B cell (primary cell): ENCODE results near the gene CYTH4. TPM values are rescaled to one million over a fixed set of nuclear protein-coding genes. Genes with fewer than 3 reads are reported as not detected.

Experiments used
- ATAC-seq: fragments of 200-7000 bp; cut with Tn5 transposase; one replicate; pipeline ENCODE4 v1.10.0; 2021; ENCODE audit warnings: low read depth, mild to moderate bottlenecking, moderate number of reproducible peaks, moderate library complexity
- CTCF ChIA-PET: fragments of 350-600 bp; sonication (Branson Sonifier 250); formaldehyde crosslinking; loops from one replicate; lab custom pipeline; 2021; ENCODE audit warnings: antibody characterized with exemption, inconsistent platforms; lab: Charles Lee
- POLR2A ChIA-PET: fragments of 350-600 bp; sonication (Branson Sonifier 250); formaldehyde crosslinking; loops from one replicate; lab custom pipeline; 2021; ENCODE audit warnings: antibody characterized with exemption; lab: Charles Lee
- DNase-seq: peaks from one replicate; pipeline ENCODE4 v3.0.0; 2013
- H2AFZ ChIP-seq: 2 replicates; pipeline ENCODE4 v1.6.1; 2012; ENCODE audit warnings: mild to moderate bottlenecking, low read depth, low read length; ENCODE audit not compliant: insufficient read depth, poor library complexity, severe bottlenecking
- H3K27ac ChIP-seq, 2 donors: 1 replicate in 1 of 2; 2 replicates in 1 of 2; pipeline ENCODE4 v1.5.1; 2012 to 2013; ENCODE audit warnings: low read length in 2 of 2, mild to moderate bottlenecking in 2 of 2, moderate library complexity in 1 of 2
- H3K27me3 ChIP-seq, 4 experiments: fragments of 200-600 bp in 1 of 4; sonication (generic) in 1 of 4; replicated peaks in 1 of 4; 1 replicate in 2 of 4; 2 replicates in 2 of 4; pipeline versions ENCODE4 v1.6.1 to v1.7.0; 2013 to 2016; ENCODE audit warnings: low read length in 3 of 4, mild to moderate bottlenecking in 2 of 4, mixed read lengths in 1 of 4, moderate library complexity in 1 of 4; ENCODE audit not compliant: insufficient read depth in 4 of 4, control insufficient read depth in 3 of 4; ENCODE audit errors: control extremely low read depth in 1 of 4
- H3K36me3 ChIP-seq, 2 experiments: replicated peaks in 1 of 2; 1 replicate in 1 of 2; 2 replicates in 1 of 2; pipeline versions ENCODE4 v1.6.1 to v1.7.1; 2013; ENCODE audit warnings: low read length in 1 of 2; ENCODE audit not compliant: insufficient read depth in 2 of 2, control insufficient read depth in 1 of 2; ENCODE audit errors: control extremely low read depth in 1 of 2, extremely low read depth in 1 of 2
- H3K4me1 ChIP-seq, 2 donors: fragments of 200-600 bp in 1 of 2; sonication (generic) in 1 of 2; 1 replicate in 1 of 2; 2 replicates in 1 of 2; pipeline versions ENCODE4 v1.5.1 to v1.6.1; 2013 to 2017; ENCODE audit warnings: low read length in 2 of 2; ENCODE audit not compliant: control insufficient read depth in 2 of 2, insufficient read depth in 2 of 2
- H3K4me2 ChIP-seq: replicated peaks from 2 replicates; pipeline ENCODE3; 2012; ENCODE audit warnings: mild to moderate bottlenecking, low read depth, low read length; ENCODE audit not compliant: poor library complexity, severe bottlenecking
- H3K4me3 ChIP-seq, 5 experiments: fragments of 200-600 bp in 1 of 5; sonication (generic) in 1 of 5; 1 replicate in 3 of 5; 2 replicates in 2 of 5; pipeline versions ENCODE4 v1.5.1 to v1.7.0; 2011 to 2016; ENCODE audit warnings: low read length in 4 of 5, mild to moderate bottlenecking in 4 of 5, low read depth in 2 of 5, control low read depth in 1 of 5, moderate library complexity in 1 of 5; ENCODE audit not compliant: insufficient read depth in 1 of 5; ENCODE audit errors: control extremely low read depth in 1 of 5, extremely low read depth in 1 of 5
- H3K79me2 ChIP-seq: fragments of 200-600 bp; sonication (generic); one replicate; pipeline ENCODE4 v1.6.0; 2016; ENCODE audit warnings: low read length; ENCODE audit not compliant: control insufficient read depth, insufficient read depth
- H3K9ac ChIP-seq: fragments of 200-600 bp; sonication (generic); 2 replicates; pipeline ENCODE4 v1.6.1; 2017; ENCODE audit warnings: mild to moderate bottlenecking, low read length, moderate library complexity
- H3K9me3 ChIP-seq, 3 donors: one replicate each; pipeline versions ENCODE4 v1.6.1 to v1.7.1; 2013; ENCODE audit warnings: low read length in 2 of 3; ENCODE audit not compliant: control insufficient read depth in 2 of 3, insufficient read depth in 1 of 3; ENCODE audit errors: control extremely low read depth in 1 of 3
- H4K20me1 ChIP-seq: 2 replicates; pipeline ENCODE4 v1.6.0; 2012; ENCODE audit warnings: mild to moderate bottlenecking, low read length; ENCODE audit not compliant: insufficient read depth, control insufficient read depth, poor library complexity, severe bottlenecking
- H3K27ac Mint-ChIP-seq: one replicate; pipeline ENCODE4 v1.8.0; 2021; ENCODE audit warnings: mixed read lengths
- H3K27me3 Mint-ChIP-seq: one replicate; pipeline ENCODE4 v1.8.0; 2021; ENCODE audit warnings: mixed read lengths
- H3K4me1 Mint-ChIP-seq: one replicate; pipeline ENCODE4 v1.8.0; 2021; ENCODE audit warnings: mixed read lengths
- H3K4me3 Mint-ChIP-seq: one replicate; pipeline ENCODE4 v1.8.0; 2021; ENCODE audit warnings: mixed read lengths
- H3K9me3 Mint-ChIP-seq: one replicate; pipeline ENCODE4 v1.8.0; 2022; ENCODE audit warnings: mixed read lengths; ENCODE audit not compliant: insufficient read depth
- CTCF ChIP-seq: fragments of 200-600 bp; IDR thresholded peaks from one replicate; pipeline ENCODE4 v1.8.0; 2022; ENCODE audit warnings: antibody characterized with exemption, mild to moderate bottlenecking
- EZH2 ChIP-seq: IDR thresholded peaks from 2 replicates; pipeline ENCODE4 v1.6.1; 2012; ENCODE audit warnings: borderline replicate concordance, low read depth, mild to moderate bottlenecking, moderate library complexity, low read length; ENCODE audit not compliant: insufficient read depth, poor library complexity, severe bottlenecking
- WGBS: methylation state at CpG from one replicate; pipeline ENCODE4 v1.1.5; 2013; ENCODE audit warnings: missing lambda C conversion rate; ENCODE audit not compliant: insufficient coverage; 5-methylcytosine and 5-hydroxymethylcytosine counted together
- intact Hi-C: fragments of 100-400 bp; cut with micrococcal nuclease; formaldehyde crosslinking; loops from one replicate; pipeline ENCODE4 v1.10.0; 2022
- polyA plus RNA-seq: library from polyadenylated mRNA; depleted of rRNA; stranded (reverse); fragments of >200 nt; gene quantifications from 2 replicates; pipeline ENCODE4 v1.2.3, GENCODE V29; 2012
- total RNA-seq, 2 donors: library from RNA; stranded (reverse); fragments of 120-200 nt in 1 of 2; gene quantifications; 1 replicate in 1 of 2; 2 replicates in 1 of 2; pipeline versions ENCODE4 v1.2.3 to v1.2.4, GENCODE V29; 2013 to 2022

The CYTH4 gene
- total and polyA plus RNA-seq, 2 donors (not counting 1 experiment from before 2014, with no cell fraction given) = 98.0 to 154 TPM

- ChIA-PET POLR2A (no interaction called here), CTCF (interaction anchor here (0.7 kb wide), 1 partner anchor 13 kb away, joined by 3 read pairs; no protein-coding TSS in a partner anchor)
- Histone ChIP-seq H3K9me3 (peaks cover 0 to 6% (median 0%) of the 10 kb centered on the region in 3 donors), H4K20me1 (no peaks in the 10 kb centered on the region), H3K4me2 (peak overlapping the region; percentile 30), H3K9ac (no peak overlapping the region), H3K79me2 (no peaks in the 10 kb centered on the region), H3K27ac (no peak overlapping the region), H3K27me3 (peaks cover 0 to 52% (median 22%) of the 10 kb centered on the region in 4 experiments), H2AFZ (no peak overlapping the region), H3K4me1 (peaks cover 8% of the 10 kb centered on the region in 2 donors), H3K36me3 (no peaks in the 10 kb centered on the region), H3K4me3 (no peak overlapping the region)
- Mint-ChIP-seq H3K4me3 (no peak overlapping the region), H3K4me1 (no peaks in the 10 kb centered on the region), H3K27me3 (peaks cover 52% of the 10 kb centered on the region), H3K27ac (no peak overlapping the region), H3K9me3 (no peaks in the 10 kb centered on the region)
- TF ChIP-seq CTCF (no peak), EZH2 (peak; percentile 34)
- DNase-seq (no peak), ATAC-seq (no peak)
- intact Hi-C loops = no loop called here
- WGBS = 18% methylated on average over 51 of the region's 51 CpGs
These were observed 42.2 kb downstream of the CYTH4 start for GRCh38 chr22:37324340-37325038.

- ChIA-PET POLR2A (no interaction called here), CTCF (no interaction called here)
- WGBS = 6% methylated on average over 21 of the region's 21 CpGs
- H3K4me3 ChIP-seq = no peak overlapping the region
- H3K9me3 ChIP-seq = peaks cover 0 to 6% (median 0%) of the 10 kb centered on the region in 3 donors
- ATAC-seq (no peak), DNase-seq (no peak)
- Mint-ChIP-seq H3K27ac (no peak overlapping the region), H3K9me3 (no peaks in the 10 kb centered on the region), H3K27me3 (peaks cover 52% of the 10 kb centered on the region), H3K4me3 (no peak overlapping the region), H3K4me1 (no peaks in the 10 kb centered on the region)
- peaks cover 0 to 53% (median 22%) of the 10 kb centered on the region in 4 experiments for H3K27me3 ChIP-seq
- H3K79me2 ChIP-seq = no peaks in the 10 kb centered on the region
- intact Hi-C loops = no loop called here
- no peak overlapping the region for H3K27ac ChIP-seq
- H3K36me3 ChIP-seq = no peaks in the 10 kb centered on the region
- peaks cover 8% of the 10 kb centered on the region in 2 donors for H3K4me1 ChIP-seq
- H3K4me2 ChIP-seq = peak overlapping the region; percentile 30
- H3K9ac ChIP-seq = no peak overlapping the region
- H4K20me1 ChIP-seq = no peaks in the 10 kb centered on the region
- H2AFZ ChIP-seq = no peak overlapping the region
- no peak for TF ChIP-seq EZH2
- no peak for TF ChIP-seq CTCF
These were observed 42.7 kb downstream of the CYTH4 start for GRCh38 chr22:37325039-37325395.
